Measurements from ENCODE around the gene SWAP70. TPM values are rescaled to one million over a fixed set of nuclear protein-coding genes. Genes with fewer than 3 reads are reported as not detected.

Gene SWAP70
- total and polyA plus RNA-seq, 9 of the 15 experiments (the other 6 are each of a cell fraction or from before 2014, with no cell fraction given), result 1.7 to 4.9 (median 3.9) TPM

DNA sequence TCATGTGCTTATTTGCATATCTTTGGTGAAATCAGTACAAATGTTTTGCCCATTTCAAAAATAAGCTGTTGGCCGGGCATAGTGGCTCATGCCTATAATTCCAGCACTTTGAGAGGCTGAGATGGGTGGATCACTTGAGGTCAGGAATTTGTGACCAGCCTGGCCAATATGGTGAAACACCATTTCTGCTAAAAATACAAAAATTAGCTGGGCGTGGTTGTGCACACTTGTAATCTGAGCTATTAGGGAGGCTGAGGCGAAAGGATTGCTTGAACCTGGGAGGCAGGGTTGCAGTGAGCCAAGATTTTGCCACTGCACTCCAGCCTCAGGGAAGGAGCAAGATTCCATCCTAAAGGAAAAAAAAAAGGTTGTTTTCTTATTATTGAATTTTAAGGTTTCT, 136.0 kb downstream of the SWAP70 start:
- WGBS (ENCODE audit: insufficient coverage, low coverage, missing lambda C conversion rate), result 52% methylated on average over 3 of the region's 3 CpGs
- Histone ChIP-seq H3K27me3 (ENCODE audit: control insufficient read depth in 2 of 2, insufficient read depth in 2 of 2, low read length in 2 of 2) (no peaks in the 10 kb centered on the region), H3K79me2 (ENCODE audit: control insufficient read depth, insufficient read depth, low read length) (no peaks in the 10 kb centered on the region), H2AFZ (ENCODE audit: low read depth, low read length) (no peak overlapping the region), H3K36me3 (ENCODE audit: control insufficient read depth, insufficient read depth, low read length) (no peaks in the 10 kb centered on the region), H3K4me2 (ENCODE audit: insufficient read depth, low read length) (no peak overlapping the region), H3K4me1 (replicated peaks in 1 of 2; ENCODE audit: control insufficient read depth in 2 of 2, insufficient read depth in 2 of 2, low read length in 2 of 2) (peaks cover 0 to 3% of the 10 kb centered on the region in 2 experiments; a peak in 1 of 5 replicates), H3K9ac (ENCODE audit: insufficient read depth in 1 of 2, low read depth in 2 of 2, low read length in 2 of 2) (no peak overlapping the region), H3K4me3 (no peak overlapping the region), H3K27ac (ENCODE audit: extremely low read depth, low read depth, low read length) (no peak overlapping the region), H3K9me3 (replicated peaks; ENCODE audit: control insufficient read depth, insufficient read depth, low read depth, low read length) (no peaks in the 10 kb centered on the region), H4K20me1 (replicated peaks; ENCODE audit: control insufficient read depth, insufficient read depth, low read length) (no peaks in the 10 kb centered on the region), H3K9me1 (ENCODE audit: control insufficient read depth, insufficient read depth, low read length) (no peaks in the 10 kb centered on the region)
- in situ Hi-C loops (cut with MboI) (no loop called here), intact Hi-C loops (cut with micrococcal nuclease) (no loop called here)
- FAIRE-seq (no peak), DNase-seq (ENCODE audit: extremely low read depth in 1 of 4, low spot score in 3 of 4) (no peak), ATAC-seq (no peak)
- no TSS peak for BruUV-seq (replicated peaks)
- ChIA-PET CTCF (ENCODE audit: low intra/inter-chr PET ratio) (interaction anchor here (0.7 kb wide), 1 partner anchor 190 kb away, joined by 3 read pairs; no protein-coding TSS in a partner anchor), POLR2A (no interaction called here)
- TF ChIP-seq, protein P1, sequence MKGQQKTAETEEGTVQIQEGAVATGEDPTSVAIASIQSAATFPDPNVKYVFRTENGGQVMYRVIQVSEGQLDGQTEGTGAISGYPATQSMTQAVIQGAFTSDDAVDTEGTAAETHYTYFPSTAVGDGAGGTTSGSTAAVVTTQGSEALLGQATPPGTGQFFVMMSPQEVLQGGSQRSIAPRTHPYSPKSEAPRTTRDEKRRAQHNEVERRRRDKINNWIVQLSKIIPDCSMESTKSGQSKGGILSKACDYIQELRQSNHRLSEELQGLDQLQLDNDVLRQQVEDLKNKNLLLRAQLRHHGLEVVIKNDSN (CRISPR knock-in tag; IDR thresholded peaks at IDR 0.05), result no peak
- TF ChIP-seq TRIM28 (IDR thresholded peaks at IDR 0.05), result no peak
- TF ChIP-seq HIVEP1 (CRISPR knock-in tag; IDR thresholded peaks at IDR 0.05), result no peak
- TF ChIP-seq, protein P2, sequence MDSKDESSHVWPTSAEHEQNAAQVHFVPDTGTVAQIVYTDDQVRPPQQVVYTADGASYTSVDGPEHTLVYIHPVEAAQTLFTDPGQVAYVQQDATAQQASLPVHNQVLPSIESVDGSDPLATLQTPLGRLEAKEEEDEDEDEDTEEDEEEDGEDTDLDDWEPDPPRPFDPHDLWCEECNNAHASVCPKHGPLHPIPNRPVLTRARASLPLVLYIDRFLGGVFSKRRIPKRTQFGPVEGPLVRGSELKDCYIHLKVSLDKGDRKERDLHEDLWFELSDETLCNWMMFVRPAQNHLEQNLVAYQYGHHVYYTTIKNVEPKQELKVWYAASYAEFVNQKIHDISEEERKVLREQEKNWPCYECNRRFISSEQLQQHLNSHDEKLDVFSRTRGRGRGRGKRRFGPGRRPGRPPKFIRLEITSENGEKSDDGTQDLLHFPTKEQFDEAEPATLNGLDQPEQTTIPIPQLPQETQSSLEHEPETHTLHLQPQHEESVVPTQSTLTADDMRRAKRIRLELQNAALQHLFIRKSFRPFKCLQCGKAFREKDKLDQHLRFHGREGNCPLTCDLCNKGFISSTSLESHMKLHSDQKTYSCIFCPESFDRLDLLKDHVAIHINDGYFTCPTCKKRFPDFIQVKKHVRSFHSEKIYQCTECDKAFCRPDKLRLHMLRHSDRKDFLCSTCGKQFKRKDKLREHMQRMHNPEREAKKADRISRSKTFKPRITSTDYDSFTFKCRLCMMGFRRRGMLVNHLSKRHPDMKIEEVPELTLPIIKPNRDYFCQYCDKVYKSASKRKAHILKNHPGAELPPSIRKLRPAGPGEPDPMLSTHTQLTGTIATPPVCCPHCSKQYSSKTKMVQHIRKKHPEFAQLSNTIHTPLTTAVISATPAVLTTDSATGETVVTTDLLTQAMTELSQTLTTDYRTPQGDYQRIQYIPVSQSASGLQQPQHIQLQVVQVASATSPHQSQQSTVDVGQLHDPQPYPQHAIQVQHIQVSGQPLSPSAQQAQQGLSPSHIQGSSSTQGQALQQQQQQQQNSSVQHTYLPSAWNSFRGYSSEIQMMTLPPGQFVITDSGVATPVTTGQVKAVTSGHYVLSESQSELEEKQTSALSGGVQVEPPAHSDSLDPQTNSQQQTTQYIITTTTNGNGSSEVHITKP (IDR thresholded peaks at IDR 0.05; ENCODE audit: partially characterized antibody), result no peak
- TF ChIP-seq, protein P3, sequence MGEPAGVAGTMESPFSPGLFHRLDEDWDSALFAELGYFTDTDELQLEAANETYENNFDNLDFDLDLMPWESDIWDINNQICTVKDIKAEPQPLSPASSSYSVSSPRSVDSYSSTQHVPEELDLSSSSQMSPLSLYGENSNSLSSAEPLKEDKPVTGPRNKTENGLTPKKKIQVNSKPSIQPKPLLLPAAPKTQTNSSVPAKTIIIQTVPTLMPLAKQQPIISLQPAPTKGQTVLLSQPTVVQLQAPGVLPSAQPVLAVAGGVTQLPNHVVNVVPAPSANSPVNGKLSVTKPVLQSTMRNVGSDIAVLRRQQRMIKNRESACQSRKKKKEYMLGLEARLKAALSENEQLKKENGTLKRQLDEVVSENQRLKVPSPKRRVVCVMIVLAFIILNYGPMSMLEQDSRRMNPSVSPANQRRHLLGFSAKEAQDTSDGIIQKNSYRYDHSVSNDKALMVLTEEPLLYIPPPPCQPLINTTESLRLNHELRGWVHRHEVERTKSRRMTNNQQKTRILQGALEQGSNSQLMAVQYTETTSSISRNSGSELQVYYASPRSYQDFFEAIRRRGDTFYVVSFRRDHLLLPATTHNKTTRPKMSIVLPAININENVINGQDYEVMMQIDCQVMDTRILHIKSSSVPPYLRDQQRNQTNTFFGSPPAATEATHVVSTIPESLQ (CRISPR knock-in tag; IDR thresholded peaks at IDR 0.05), result no peak
- TF ChIP-seq, protein P4, sequence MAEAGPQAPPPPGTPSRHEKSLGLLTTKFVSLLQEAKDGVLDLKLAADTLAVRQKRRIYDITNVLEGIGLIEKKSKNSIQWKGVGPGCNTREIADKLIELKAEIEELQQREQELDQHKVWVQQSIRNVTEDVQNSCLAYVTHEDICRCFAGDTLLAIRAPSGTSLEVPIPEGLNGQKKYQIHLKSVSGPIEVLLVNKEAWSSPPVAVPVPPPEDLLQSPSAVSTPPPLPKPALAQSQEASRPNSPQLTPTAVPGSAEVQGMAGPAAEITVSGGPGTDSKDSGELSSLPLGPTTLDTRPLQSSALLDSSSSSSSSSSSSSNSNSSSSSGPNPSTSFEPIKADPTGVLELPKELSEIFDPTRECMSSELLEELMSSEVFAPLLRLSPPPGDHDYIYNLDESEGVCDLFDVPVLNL (CRISPR knock-in tag; IDR thresholded peaks at IDR 0.05; ENCODE audit: low read depth), result no peak
- TF ChIP-seq, protein P5, sequence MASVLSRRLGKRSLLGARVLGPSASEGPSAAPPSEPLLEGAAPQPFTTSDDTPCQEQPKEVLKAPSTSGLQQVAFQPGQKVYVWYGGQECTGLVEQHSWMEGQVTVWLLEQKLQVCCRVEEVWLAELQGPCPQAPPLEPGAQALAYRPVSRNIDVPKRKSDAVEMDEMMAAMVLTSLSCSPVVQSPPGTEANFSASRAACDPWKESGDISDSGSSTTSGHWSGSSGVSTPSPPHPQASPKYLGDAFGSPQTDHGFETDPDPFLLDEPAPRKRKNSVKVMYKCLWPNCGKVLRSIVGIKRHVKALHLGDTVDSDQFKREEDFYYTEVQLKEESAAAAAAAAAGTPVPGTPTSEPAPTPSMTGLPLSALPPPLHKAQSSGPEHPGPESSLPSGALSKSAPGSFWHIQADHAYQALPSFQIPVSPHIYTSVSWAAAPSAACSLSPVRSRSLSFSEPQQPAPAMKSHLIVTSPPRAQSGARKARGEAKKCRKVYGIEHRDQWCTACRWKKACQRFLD (CRISPR knock-in tag; IDR thresholded peaks at IDR 0.05), result no peak
- TF ChIP-seq SRSF9 (IDR thresholded peaks at IDR 0.05; ENCODE audit: borderline replicate concordance, low read depth, low read length), result no peak

Measured in K562 (cell line).